Posterior vena cava (tissue), 2 donors: ENCODE measurements around the gene MEIS1. TPM values are rescaled to one million over a fixed set of nuclear protein-coding genes. Genes with fewer than 3 reads are reported as not detected.
A peak's percentile ranks its signal among the peaks of the same experiment; 100 is the strongest.
"Not testable (repeated sequence)": the region's sequence is repeated elsewhere in the genome, so short reads cannot be mapped to it uniquely, and the experiment has no call there.

Source experiments
- DNase-seq: peaks from one replicate; pipeline ENCODE4 v3.0.0-alpha.2; 2020; ENCODE audit warnings: low spot score
- intact Hi-C, 2 donors: fragments of 100-400 bp; cut with DNase I; formaldehyde crosslinking; loops; one replicate each; pipeline versions ENCODE4 v1.14.1 to v1.14.2; 2022 to 2023
- long read RNA-seq, 2 donors: library from polyadenylated mRNA; unstranded; transcript quantifications; one replicate each; pipeline ENCODE4 v2.0.0, GENCODE V29; 2020 to 2021
- total RNA-seq, 2 donors: library from RNA; stranded (reverse); fragmentation: NEBNext Ultra II Directional; extraction: Animal tissue kit (Norgen Biotek cat#: 25700); gene quantifications; one replicate each; pipeline ENCODE4 v1.2.1, GENCODE V29; 2021
- donor health status: DM: yes; HTN: yes; CAD: no.
- donor health status: DM: yes; HTN: yes; CAD: no.

MEIS1 gene
- 10 to 100 TPM; 63.4 to 96.9 TPM for total RNA-seq
- long read RNA-seq, donor 1, full-length matches to known transcripts: 3 of 25 reads
- long read RNA-seq, donor 1, partial matches to known transcripts: 8 of 25 reads
- long read RNA-seq, donor 1, other reads (novel, unspliced or antisense): 14 of 25 reads
- long read RNA-seq, donor 2, full-length matches to known transcripts: 6 of 23 reads
- long read RNA-seq, donor 2, partial matches to known transcripts: 9 of 23 reads
- long read RNA-seq, donor 2, other reads (novel, unspliced or antisense): 8 of 23 reads

GRCh38 chr2:66434679-66435548, at the start of gene MEIS1:
TSS of gene MEIS1 (plus strand) at chr2:66435125. CDS start at chr2:66435857, 732 bp downstream.
- intact Hi-C loops: loop anchor here in 1 of 2 donors (5.0 to 10.0 kb wide), 5 partner anchors 422 to 1410 kb away; partner anchors contain the start of gene ETAA1
- peak; percentile 96 for DNase-seq

DNA sequence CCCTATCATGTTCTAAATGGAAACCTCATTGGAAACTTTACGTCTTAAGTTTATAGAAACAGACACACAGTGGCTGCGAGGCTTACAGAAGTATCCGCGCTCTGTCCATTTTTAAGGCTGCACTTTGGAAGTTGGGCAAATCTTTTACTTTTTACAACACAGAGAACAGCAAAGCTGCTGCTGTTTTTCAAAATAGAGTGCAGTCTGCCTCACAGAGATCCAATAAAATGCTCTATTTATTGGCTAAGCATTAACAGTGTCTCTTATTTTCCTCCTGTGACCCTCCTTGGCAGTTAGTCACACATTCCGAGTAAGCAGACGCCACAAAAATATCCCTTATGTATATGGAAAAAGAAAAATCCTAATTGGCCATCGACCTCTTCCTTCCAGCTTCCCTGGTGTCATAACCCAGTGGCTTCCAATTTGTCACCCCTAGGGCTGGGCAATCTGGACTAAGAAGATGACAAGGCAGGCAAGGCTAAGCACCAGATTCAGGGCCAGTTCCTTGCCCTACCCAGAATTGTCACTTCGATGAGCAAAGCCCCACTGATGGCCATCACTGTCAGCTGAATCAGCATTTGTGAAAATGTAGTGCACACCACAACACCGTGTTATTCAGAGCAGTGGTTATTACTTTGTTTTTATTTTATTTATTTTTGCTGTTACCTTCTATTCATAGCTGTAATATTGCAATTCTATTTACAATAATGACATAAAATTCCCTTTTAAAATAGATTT, 47.7 kb upstream of the MEIS1 start:
- intact Hi-C loops: no loop called here
- no peak for DNase-seq

DNA sequence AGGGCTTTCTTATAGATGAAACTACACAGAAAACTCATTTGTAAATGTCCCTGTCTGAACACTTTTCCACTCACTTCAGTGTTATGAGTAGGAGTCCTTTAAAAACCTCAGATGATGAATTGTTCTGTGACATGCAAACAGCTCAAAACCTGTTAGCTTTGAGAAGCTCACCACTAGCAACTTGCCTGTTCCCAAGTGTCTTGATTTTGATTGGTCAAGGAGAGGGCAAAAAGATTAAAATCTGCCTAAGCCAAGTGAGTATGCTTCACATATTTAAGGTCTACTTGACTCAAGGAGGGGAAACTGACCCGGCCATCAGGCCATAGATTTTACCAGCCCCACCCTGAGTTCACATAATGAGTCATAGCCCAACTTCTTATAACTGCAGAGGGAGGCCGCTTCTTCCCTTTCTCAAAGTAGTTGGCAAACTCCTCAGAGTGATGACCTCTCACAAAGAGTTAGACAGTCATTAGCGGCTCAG, 45.2 kb upstream of the MEIS1 start:
- DNase-seq: no peak
- intact Hi-C loops: no loop called here

DNA sequence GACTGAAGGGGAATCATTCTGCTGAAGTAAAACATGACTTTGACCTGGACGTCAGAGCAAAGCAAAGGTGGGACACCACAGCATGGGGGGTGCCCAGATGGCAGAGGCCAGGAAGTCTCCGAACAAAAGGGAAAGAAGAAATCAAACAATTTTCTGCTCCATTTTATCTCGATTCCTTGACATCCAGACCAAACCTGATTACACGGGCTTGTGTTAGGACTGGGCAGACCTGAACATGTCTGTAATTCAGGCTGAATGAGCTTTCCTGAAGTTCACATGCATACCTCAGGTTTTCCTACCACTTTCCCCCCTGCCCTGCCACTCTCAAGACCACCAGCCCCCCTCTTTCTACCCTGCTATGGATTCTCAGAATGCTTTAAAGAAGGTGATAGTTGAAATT, 44.8 kb upstream of the MEIS1 start:
- no peak for DNase-seq
- intact Hi-C loops: no loop called here

- no peak for DNase-seq
- intact Hi-C loops: no loop called here
Measured at GRCh38 chr2:66390811-66391210, 44.1 kb upstream of the MEIS1 start.

DNA sequence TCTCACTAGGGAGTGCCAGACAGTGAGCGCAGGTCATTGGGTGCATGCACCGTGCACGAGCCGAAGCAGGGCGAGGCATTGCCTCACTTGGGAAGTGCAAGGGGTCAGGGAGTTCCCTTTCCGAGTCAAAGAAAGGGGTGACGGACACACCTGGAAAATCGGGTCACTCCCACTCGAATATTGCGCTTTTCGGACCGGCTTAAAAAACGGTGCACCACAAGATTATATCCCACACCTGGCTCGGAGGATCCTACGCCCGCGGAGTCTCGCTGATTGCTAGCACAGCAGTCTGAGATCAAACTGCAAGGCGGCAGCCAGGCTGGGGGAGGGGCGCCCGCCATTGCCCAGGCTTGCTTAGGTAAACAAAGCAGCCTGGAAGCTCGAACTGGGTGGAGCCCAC, 43.7 kb upstream of the MEIS1 start:
- intact Hi-C loops, DNase-seq: not testable (repeated sequence)

DNA sequence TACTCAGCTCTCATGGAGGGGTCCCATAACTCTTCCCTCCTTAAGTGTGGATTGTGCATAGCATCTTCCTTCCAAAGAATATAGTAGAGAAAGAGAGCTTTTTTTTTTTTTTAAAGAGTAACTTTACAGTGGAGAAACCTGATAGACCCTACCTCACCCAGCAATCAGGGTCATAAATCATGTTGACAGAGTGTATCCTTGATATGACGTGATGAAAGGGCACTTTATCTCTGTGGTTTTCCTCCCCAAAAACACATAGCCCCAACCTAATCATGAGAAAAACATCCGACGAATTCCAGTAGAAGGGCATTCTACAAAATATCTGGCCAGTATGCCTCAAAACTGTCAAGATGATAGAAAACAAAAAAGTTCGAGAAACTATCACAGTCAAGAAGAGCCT, 29.5 kb upstream of the MEIS1 start:
- DNase-seq: no peak
- intact Hi-C loops: no loop called here

- intact Hi-C loops: no loop called here
- DNase-seq: no peak
Measured at GRCh38 chr2:66408905-66409304, 26.0 kb upstream of the MEIS1 start.

GRCh38 chr2:66412874-66413273, 22.1 kb upstream of the MEIS1 start:
- DNase-seq: no peak
- intact Hi-C loops: loop anchor here in 1 of 2 donors (5.0 kb wide), 1 partner anchor 1949 kb away; no protein-coding TSS in a partner anchor

DNA sequence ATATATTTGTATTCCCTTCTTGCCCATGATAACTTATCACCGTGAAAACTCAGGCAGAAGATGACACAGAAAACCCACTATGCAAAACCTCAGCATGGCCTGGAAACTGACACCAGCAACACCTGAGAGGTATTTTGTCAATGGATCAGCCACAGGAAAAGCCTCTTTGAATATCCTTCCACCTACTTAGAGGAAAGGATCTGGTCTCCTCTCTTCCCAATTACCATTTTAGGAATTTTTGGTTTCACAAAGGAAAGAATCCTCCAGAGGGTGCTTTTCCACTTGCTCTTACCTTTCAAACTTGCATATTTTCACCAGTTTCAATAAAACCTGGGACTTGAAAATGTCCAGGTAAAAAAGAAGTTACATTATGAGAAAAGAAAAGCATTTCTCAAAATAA, 20.0 kb upstream of the MEIS1 start:
- intact Hi-C loops: loop anchor here in 1 of 2 donors (5.0 kb wide), 1 partner anchor 1947 kb away; no protein-coding TSS in a partner anchor
- DNase-seq: no peak

- DNase-seq: no peak
- intact Hi-C loops: no loop called here
Measured at GRCh38 chr2:66418381-66418780, 16.5 kb upstream of the MEIS1 start.

GRCh38 chr2:66421612-66422011, 13.3 kb upstream of the MEIS1 start:
- intact Hi-C loops: loop anchor here (10.0 kb wide), 3 partner anchors 787 to 1613 kb away; no protein-coding TSS in a partner anchor
- DNase-seq: no peak

DNA sequence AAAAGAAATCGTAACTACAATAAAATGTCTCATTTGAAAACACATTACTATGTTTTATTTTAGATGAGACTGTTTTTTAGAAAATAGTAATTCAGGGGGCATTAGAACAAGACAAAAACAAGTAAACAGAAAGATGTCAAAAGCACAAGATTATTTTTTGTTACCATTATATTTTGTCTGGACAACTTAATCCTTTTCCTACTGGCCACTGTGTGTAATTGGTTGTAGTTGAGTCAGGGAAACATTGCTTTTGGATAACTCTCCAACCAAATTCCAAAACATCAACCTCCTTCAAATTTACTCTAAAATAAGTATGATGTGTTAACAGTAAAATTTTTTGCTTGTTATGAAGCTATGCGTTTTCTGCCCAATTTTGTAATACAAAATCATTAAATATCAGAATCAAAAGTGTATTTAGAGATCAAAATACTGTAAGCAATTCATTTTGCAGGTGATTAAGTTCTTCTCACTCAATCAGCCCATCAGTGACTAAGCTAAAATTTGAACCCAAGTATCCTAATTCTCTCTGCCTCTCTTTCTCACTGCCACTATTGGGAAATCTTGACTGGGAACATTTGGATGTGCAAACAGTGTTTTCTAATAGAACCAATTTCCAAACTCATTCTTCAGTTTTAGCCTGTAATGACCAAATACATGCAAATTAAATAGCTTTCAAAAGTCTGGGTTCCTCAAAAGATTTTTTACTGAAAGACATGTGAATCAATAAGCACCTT, 11.4 kb upstream of the MEIS1 start:
- intact Hi-C loops: loop anchor here (10.0 kb wide), 3 partner anchors 789 to 1611 kb away; no protein-coding TSS in a partner anchor
- DNase-seq: no peak

GRCh38 chr2:66426244-66427111, 8.4 kb upstream of the MEIS1 start:
- intact Hi-C loops: loop anchor here (10.0 kb wide), 3 partner anchors 792 to 1608 kb away; no protein-coding TSS in a partner anchor
- DNase-seq: peak; percentile 70

GRCh38 chr2:66427300-66427699, 7.6 kb upstream of the MEIS1 start:
- intact Hi-C loops: loop anchor here (10.0 kb wide), 3 partner anchors 792 to 1608 kb away; no protein-coding TSS in a partner anchor
- DNase-seq: no peak

- DNase-seq: no peak
- intact Hi-C loops: loop anchor here (10.0 kb wide), 3 partner anchors 794 to 1606 kb away; no protein-coding TSS in a partner anchor
Measured at GRCh38 chr2:66428986-66429612, 5.8 kb upstream of the MEIS1 start.
